ENCODE data around the gene ENPP7. TPM values are rescaled to one million over a fixed set of nuclear protein-coding genes. Genes with fewer than 3 reads are reported as not detected.

ENPP7 gene, protein sequence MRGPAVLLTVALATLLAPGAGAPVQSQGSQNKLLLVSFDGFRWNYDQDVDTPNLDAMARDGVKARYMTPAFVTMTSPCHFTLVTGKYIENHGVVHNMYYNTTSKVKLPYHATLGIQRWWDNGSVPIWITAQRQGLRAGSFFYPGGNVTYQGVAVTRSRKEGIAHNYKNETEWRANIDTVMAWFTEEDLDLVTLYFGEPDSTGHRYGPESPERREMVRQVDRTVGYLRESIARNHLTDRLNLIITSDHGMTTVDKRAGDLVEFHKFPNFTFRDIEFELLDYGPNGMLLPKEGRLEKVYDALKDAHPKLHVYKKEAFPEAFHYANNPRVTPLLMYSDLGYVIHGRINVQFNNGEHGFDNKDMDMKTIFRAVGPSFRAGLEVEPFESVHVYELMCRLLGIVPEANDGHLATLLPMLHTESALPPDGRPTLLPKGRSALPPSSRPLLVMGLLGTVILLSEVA
- total RNA-seq: not detected

GRCh38 chr17:79730769-79731483, at the start of gene ENPP7:
TSS of gene ENPP7 (plus strand) at chr17:79730943. CDS start at chr17:79731140, 197 bp downstream.
- ATAC-seq (ENCODE audit: insufficient number of reproducible peaks, low FRiP score, low read depth): no peak
- no peaks in the 10 kb centered on the region for H3K9me3 ChIP-seq
- peaks cover 0 to 9% of the 10 kb centered on the region in 2 donors for H3K4me1 ChIP-seq (ENCODE audit: control insufficient read depth in 1 of 2, low read depth in 2 of 2)
- H3K4me3 ChIP-seq: no peak within 1 kb of the TSS
- H3K27ac ChIP-seq: no peak within 1 kb of the TSS
- no peaks in the 10 kb centered on the region for H3K36me3 ChIP-seq
- TF ChIP-seq, protein P1, sequence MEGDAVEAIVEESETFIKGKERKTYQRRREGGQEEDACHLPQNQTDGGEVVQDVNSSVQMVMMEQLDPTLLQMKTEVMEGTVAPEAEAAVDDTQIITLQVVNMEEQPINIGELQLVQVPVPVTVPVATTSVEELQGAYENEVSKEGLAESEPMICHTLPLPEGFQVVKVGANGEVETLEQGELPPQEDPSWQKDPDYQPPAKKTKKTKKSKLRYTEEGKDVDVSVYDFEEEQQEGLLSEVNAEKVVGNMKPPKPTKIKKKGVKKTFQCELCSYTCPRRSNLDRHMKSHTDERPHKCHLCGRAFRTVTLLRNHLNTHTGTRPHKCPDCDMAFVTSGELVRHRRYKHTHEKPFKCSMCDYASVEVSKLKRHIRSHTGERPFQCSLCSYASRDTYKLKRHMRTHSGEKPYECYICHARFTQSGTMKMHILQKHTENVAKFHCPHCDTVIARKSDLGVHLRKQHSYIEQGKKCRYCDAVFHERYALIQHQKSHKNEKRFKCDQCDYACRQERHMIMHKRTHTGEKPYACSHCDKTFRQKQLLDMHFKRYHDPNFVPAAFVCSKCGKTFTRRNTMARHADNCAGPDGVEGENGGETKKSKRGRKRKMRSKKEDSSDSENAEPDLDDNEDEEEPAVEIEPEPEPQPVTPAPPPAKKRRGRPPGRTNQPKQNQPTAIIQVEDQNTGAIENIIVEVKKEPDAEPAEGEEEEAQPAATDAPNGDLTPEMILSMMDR (IDR thresholded peaks at IDR 0.05): no peak
- DNase-seq (ENCODE audit: low spot score): no peak
- H3K27me3 ChIP-seq (replicated peaks; ENCODE audit: insufficient read depth): no peaks in the 10 kb centered on the region

DNA sequence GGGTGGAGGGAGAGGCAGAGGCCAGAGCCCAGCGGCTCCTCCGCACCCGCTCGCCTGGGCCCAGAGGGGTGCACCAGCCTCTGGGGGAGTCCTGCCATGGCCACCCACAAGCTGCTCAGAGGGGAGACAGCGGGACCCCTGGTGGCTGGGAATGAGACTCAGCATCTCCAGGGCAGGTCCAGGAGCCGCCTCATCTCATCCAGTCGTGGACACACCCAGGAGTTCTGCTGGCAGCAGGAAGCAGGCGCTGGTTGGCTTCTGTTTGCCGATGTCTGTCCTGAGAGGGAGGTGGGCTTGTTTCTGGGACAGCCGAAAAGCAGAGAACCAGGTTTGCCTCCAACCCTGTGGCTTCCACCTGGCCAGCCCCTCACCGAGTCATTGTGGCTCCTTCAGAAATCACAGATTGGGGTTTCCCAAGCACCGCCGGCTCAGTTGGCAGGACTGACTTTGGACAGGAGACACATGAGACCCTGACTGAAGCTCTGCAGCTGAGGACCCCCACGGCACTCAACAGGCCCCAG, 49.6 kb upstream of the ENPP7 start:
- TF ChIP-seq, protein P1 (IDR thresholded peaks at IDR 0.05): no peak
- Histone ChIP-seq H3K27me3 (replicated peaks; ENCODE audit: insufficient read depth) (no peaks in the 10 kb centered on the region), H3K9me3 (no peaks in the 10 kb centered on the region), H3K27ac (no peak overlapping the region), H3K4me1 (ENCODE audit: control insufficient read depth in 1 of 2, low read depth in 2 of 2) (no peaks in the 10 kb centered on the region), H3K36me3 (no peaks in the 10 kb centered on the region), H3K4me3 (no peak overlapping the region)
- ATAC-seq (ENCODE audit: insufficient number of reproducible peaks, low FRiP score, low read depth) (no peak), DNase-seq (ENCODE audit: low spot score) (no peak)

DNA sequence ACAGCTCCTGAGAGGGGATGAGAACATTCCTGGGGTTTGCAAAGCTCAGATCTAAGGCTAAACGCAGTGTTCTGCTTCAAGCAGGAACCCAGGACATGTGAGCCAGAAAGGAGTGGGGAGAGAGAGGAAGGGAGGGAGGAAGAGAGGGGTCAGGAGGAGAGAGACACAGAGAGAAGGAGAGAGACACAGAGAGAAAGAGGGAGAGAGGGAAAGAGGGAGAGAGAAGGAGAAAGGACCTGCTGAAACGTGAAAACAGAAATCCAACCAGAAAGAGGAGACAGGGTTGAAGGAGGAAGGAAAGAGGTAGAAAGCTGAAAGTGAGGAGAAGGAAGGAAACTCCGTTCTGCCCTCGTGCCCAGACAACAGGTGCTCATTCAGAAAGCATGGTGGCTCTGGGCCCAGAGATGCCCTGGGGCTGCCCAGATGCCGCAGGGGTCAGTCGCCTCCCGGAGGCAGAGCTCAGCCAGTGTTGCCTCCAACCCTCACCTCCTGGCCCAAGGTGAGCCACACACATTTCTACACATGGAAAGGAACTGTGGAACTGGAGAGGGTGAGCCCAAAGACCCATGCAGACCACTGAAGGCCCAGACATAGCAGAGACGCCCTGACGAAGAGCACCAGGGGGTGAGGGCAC, 49.0 kb upstream of the ENPP7 start:
- DNase-seq (ENCODE audit: low spot score): no peak
- Histone ChIP-seq H3K27ac (no peak overlapping the region), H3K27me3 (replicated peaks; ENCODE audit: insufficient read depth) (no peaks in the 10 kb centered on the region), H3K9me3 (no peaks in the 10 kb centered on the region), H3K36me3 (no peaks in the 10 kb centered on the region), H3K4me3 (no peak overlapping the region), H3K4me1 (ENCODE audit: control insufficient read depth in 1 of 2, low read depth in 2 of 2) (no peaks in the 10 kb centered on the region)
- TF ChIP-seq, protein P1 (IDR thresholded peaks at IDR 0.05): no peak
- no peak for ATAC-seq (ENCODE audit: insufficient number of reproducible peaks, low FRiP score, low read depth)

- TF ChIP-seq, protein P1 (IDR thresholded peaks at IDR 0.05): no peak
- Histone ChIP-seq H3K27ac (no peak overlapping the region), H3K36me3 (no peaks in the 10 kb centered on the region), H3K4me3 (no peak overlapping the region), H3K4me1 (ENCODE audit: control insufficient read depth in 1 of 2, low read depth in 2 of 2) (no peaks in the 10 kb centered on the region), H3K9me3 (no peaks in the 10 kb centered on the region), H3K27me3 (replicated peaks; ENCODE audit: insufficient read depth) (no peaks in the 10 kb centered on the region)
- DNase-seq (ENCODE audit: low spot score): no peak
- ATAC-seq (ENCODE audit: insufficient number of reproducible peaks, low FRiP score, low read depth): no peak
Measured at GRCh38 chr17:79683365-79683764, 47.4 kb upstream of the ENPP7 start.

Data from thoracic aorta (tissue), 2 donors.